ENCODE results near the gene FGFBP1. TPM values are rescaled to one million over a fixed set of nuclear protein-coding genes. Genes with fewer than 3 reads are reported as not detected.
A peak's percentile ranks its signal among the peaks of the same experiment; 100 is the strongest.

Gene FGFBP1
- total RNA-seq, 1 experiment from 2014 or later: 133 TPM

DNA sequence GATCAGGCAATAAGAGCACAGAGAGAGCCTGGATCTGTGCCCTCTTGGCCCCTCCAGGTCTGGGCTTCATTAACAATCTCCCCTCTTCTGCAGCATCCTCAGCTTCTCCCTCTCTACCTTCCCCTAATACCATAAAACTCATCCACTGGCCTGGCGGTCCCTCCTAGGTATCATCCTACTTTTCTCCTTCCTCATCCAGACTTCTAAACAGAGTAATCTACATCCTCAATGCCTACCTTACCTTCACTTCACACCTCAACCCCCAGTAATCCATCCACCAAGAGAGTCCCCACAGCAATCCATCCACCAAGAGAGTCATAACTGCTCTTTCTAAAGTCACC lies 17.0 kb downstream of the FGFBP1 start:
- no peaks in the 10 kb centered on the region for H3K27me3 ChIP-seq (ENCODE audit: low read length)
- ChIA-PET CTCF (interaction anchor here (1.3 kb wide), 1 partner anchor 39 kb away, joined by 6 read pairs; no protein-coding TSS in a partner anchor), POLR2A (ENCODE audit: unreplicated experiment) (no interaction called here)
- no peaks in the 10 kb centered on the region for H3K79me2 ChIP-seq (ENCODE audit: low read length)
- H3K9ac ChIP-seq (ENCODE audit: low read length): peak overlapping the region; percentile 52
- no peaks in the 10 kb centered on the region for H3K9me3 ChIP-seq (ENCODE audit: low read length)
- H4K20me1 ChIP-seq (ENCODE audit: low read length): no peaks in the 10 kb centered on the region
- no peaks in the 10 kb centered on the region for H3K9me2 ChIP-seq (replicated peaks; ENCODE audit: low read length)
- no peak overlapping the region for H3K4me3 ChIP-seq (ENCODE audit: low read length)
- H3K36me3 ChIP-seq (ENCODE audit: low read depth, low read length): no peaks in the 10 kb centered on the region
- TF ChIP-seq EZH2 (IDR thresholded peaks at IDR 0.05; ENCODE audit: low read length, unreplicated experiment) (no peak), EZH2phosphoT487 (IDR thresholded peaks at IDR 0.05; ENCODE audit: borderline replicate concordance, low read length) (no peak)
- TF ChIP-seq, protein P1, sequence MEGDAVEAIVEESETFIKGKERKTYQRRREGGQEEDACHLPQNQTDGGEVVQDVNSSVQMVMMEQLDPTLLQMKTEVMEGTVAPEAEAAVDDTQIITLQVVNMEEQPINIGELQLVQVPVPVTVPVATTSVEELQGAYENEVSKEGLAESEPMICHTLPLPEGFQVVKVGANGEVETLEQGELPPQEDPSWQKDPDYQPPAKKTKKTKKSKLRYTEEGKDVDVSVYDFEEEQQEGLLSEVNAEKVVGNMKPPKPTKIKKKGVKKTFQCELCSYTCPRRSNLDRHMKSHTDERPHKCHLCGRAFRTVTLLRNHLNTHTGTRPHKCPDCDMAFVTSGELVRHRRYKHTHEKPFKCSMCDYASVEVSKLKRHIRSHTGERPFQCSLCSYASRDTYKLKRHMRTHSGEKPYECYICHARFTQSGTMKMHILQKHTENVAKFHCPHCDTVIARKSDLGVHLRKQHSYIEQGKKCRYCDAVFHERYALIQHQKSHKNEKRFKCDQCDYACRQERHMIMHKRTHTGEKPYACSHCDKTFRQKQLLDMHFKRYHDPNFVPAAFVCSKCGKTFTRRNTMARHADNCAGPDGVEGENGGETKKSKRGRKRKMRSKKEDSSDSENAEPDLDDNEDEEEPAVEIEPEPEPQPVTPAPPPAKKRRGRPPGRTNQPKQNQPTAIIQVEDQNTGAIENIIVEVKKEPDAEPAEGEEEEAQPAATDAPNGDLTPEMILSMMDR (conservative IDR thresholded peaks at IDR 0.05; ENCODE audit: low read depth, low read length): no peak
- DNase-seq (no peak), ATAC-seq (no peak)
- H3F3A ChIP-seq (ENCODE audit: low read length, unreplicated experiment): peaks cover 6% of the 10 kb centered on the region
- peaks cover 50% of the 10 kb centered on the region for H3K4me1 ChIP-seq (ENCODE audit: insufficient read depth, low read length)
- H3K27ac ChIP-seq (ENCODE audit: low read length): peak overlapping the region; percentile 99
- H3K4me2 ChIP-seq (ENCODE audit: low read length): peak overlapping the region; percentile 9; the same call in 1 of the 2 replicates
- intact Hi-C loops (cut with micrococcal nuclease): loop anchor here (1.0 to 2.0 kb wide), 3 partner anchors 8 to 39 kb away; partner anchors contain the start of gene FGFBP1
- H2AFZ ChIP-seq (ENCODE audit: low read length): no peak overlapping the region
- no TSS peak for BruUV-seq (replicated peaks)

- Histone ChIP-seq H2AFZ (ENCODE audit: low read length) (no peak overlapping the region), H3K79me2 (ENCODE audit: low read length) (no peaks in the 10 kb centered on the region), H4K20me1 (ENCODE audit: low read length) (no peaks in the 10 kb centered on the region), H3K9ac (ENCODE audit: low read length) (peak overlapping the region; percentile 88), H3K27me3 (ENCODE audit: low read length) (no peaks in the 10 kb centered on the region), H3K4me2 (ENCODE audit: low read length) (peak overlapping the region; percentile 79), H3K9me3 (ENCODE audit: low read length) (0 out of 2 replicates have a peak, but pooled peaks cover under 1% of the 10 kb centered on the region), H3K9me2 (replicated peaks; ENCODE audit: low read length) (no peaks in the 10 kb centered on the region), H3F3A (ENCODE audit: low read length, unreplicated experiment) (peaks cover 6% of the 10 kb centered on the region), H3K4me1 (ENCODE audit: insufficient read depth, low read length) (peaks cover 50% of the 10 kb centered on the region), H3K27ac (ENCODE audit: low read length) (peak overlapping the region; percentile 99), H3K36me3 (ENCODE audit: low read depth, low read length) (no peaks in the 10 kb centered on the region), H3K4me3 (ENCODE audit: low read length) (peak overlapping the region; percentile 39; the same call in 1 of the 2 replicates)
- TSS peak; percentile 76 for BruUV-seq (replicated peaks)
- CTCF ChIA-PET: interaction anchor here (1.3 kb wide), 1 partner anchor 38 kb away, joined by 6 read pairs; no protein-coding TSS in a partner anchor
- TF ChIP-seq, protein P1 (conservative IDR thresholded peaks at IDR 0.05; ENCODE audit: low read depth, low read length): no peak
- no peak for TF ChIP-seq EZH2 (IDR thresholded peaks at IDR 0.05; ENCODE audit: low read length, unreplicated experiment)
- TF ChIP-seq EZH2phosphoT487 (IDR thresholded peaks at IDR 0.05; ENCODE audit: borderline replicate concordance, low read length): no peak
- DNase-seq (peak; percentile 93), ATAC-seq (peak; percentile 92)
- intact Hi-C loops (cut with micrococcal nuclease): loop anchor here (1.0 to 2.0 kb wide), 3 partner anchors 8 to 38 kb away; partner anchors contain the start of gene FGFBP1
- POLR2A ChIA-PET (ENCODE audit: unreplicated experiment): no interaction called here
Measured at GRCh38 chr4:15920723-15921591, 17.6 kb downstream of the FGFBP1 start.
